K562 (cell line): Measurements from ENCODE around the gene RMI1. TPM values are rescaled to one million over a fixed set of nuclear protein-coding genes. Genes with fewer than 3 reads are reported as not detected.

ENCODE experiments used
- ATAC-seq: fragments of 200-7000 bp; cut with Tn5 transposase; 3 replicates; pipeline ENCODE4 v1.9.1; 2020; ENCODE audit warnings: moderate library complexity
- BruUV-seq: library from RNA; stranded (reverse); fragments of 400-500 nt; replicated peaks from 2 replicates; lab custom pipeline; 2021; lab: Mats Ljungman, UMichigan
- CTCF ChIA-PET: fragments of 300-600 bp; formaldehyde crosslinking; extraction: SDS; loops from one replicate; lab custom pipeline; 2021; ENCODE audit warnings: low intra/inter-chr PET ratio; lab: Yijun Ruan, JAX
- POLR2A ChIA-PET: fragments of 300-600, 350-650 bp; sonication (Branson Sonifier 250); formaldehyde crosslinking; extraction: SDS; loops from one replicate; lab custom pipeline; 2021; ENCODE audit warnings: antibody characterized with exemption, inconsistent platforms; lab: Yijun Ruan, JAX
- DNase-seq, 4 experiments: peaks; one replicate each; pipeline versions ENCODE4 v3.0.0 to v3.0.0-alpha.2; 2011 to 2018; ENCODE audit warnings: low spot score in 3 of 4, mixed read lengths in 3 of 4; ENCODE audit errors: extremely low read depth in 1 of 4
- FAIRE-seq: peaks from 2 replicates; lab custom pipeline; 2011; peaks lifted over from hg19 to GRCh38; lab: Jason Lieb, UNC
- H2AFZ ChIP-seq: 2 replicates; pipeline ENCODE4 v1.6.0; 2011; ENCODE audit warnings: low read depth, low read length, control low read depth, inconsistent platforms
- H3K27ac ChIP-seq: fragments of 200-600 bp; 3 replicates; pipeline ENCODE4 v1.8.0; 2011; ENCODE audit warnings: low read depth, mild to moderate bottlenecking, control low read depth, inconsistent platforms, low read length, moderate library complexity, mixed read lengths; ENCODE audit errors: extremely low read depth
- H3K27me3 ChIP-seq, 2 experiments: fragments of 300-600 bp in 1 of 2; 2 replicates in 1 of 2; 3 replicates in 1 of 2; pipeline versions ENCODE4 v1.6.0 to v1.8.0; 2011; ENCODE audit warnings: inconsistent platforms in 2 of 2, low read length in 2 of 2, mild to moderate bottlenecking in 1 of 2, mixed read lengths in 1 of 2, moderate library complexity in 1 of 2; ENCODE audit not compliant: control insufficient read depth in 2 of 2, insufficient read depth in 2 of 2
- H3K36me3 ChIP-seq: fragments of 300-600 bp; 3 replicates; pipeline ENCODE4 v1.8.0; 2011; ENCODE audit warnings: mild to moderate bottlenecking, low read length, inconsistent platforms; ENCODE audit not compliant: control insufficient read depth, insufficient read depth
- H3K4me1 ChIP-seq, 2 experiments: fragments of 200-600 bp in 1 of 2; replicated peaks in 1 of 2; 2 replicates in 1 of 2; 3 replicates in 1 of 2; pipeline versions ENCODE4 v1.5.1 to v1.8.0; 2011; ENCODE audit warnings: inconsistent platforms in 2 of 2, low read length in 2 of 2, mild to moderate bottlenecking in 1 of 2, mixed read lengths in 1 of 2, moderate library complexity in 1 of 2; ENCODE audit not compliant: control insufficient read depth in 2 of 2, insufficient read depth in 2 of 2
- H3K4me2 ChIP-seq: 2 replicates; pipeline ENCODE4 v1.6.1; 2011; ENCODE audit warnings: low read length, control low read depth, inconsistent platforms, mixed read lengths; ENCODE audit not compliant: insufficient read depth
- H3K4me3 ChIP-seq: fragments of 200-600 bp; sonication (generic), shearing (Covaris generic); 2 replicates; pipeline ENCODE4 v1.5.1; 2016; ENCODE audit warnings: control low read depth, inconsistent platforms
- H3K79me2 ChIP-seq: fragments of 200-600 bp; 3 replicates; pipeline ENCODE4 v1.8.0; 2011; ENCODE audit warnings: low read length, inconsistent platforms; ENCODE audit not compliant: control insufficient read depth, insufficient read depth
- H3K9ac ChIP-seq, 2 experiments: 2 replicates each; pipeline versions ENCODE4 v1.6.0 to v1.6.1; 2011; ENCODE audit warnings: low read depth in 2 of 2, low read length in 2 of 2, control low read depth in 1 of 2, inconsistent platforms in 1 of 2, mild to moderate bottlenecking in 1 of 2, mixed read lengths in 1 of 2; ENCODE audit not compliant: insufficient read depth in 1 of 2
- H3K9me1 ChIP-seq: one replicate; pipeline ENCODE4 v1.6.0; 2011; ENCODE audit warnings: inconsistent platforms, mild to moderate bottlenecking, low read length, moderate library complexity; ENCODE audit not compliant: control insufficient read depth, insufficient read depth
- H3K9me3 ChIP-seq: replicated peaks from 2 replicates; pipeline ENCODE4 v1.5.1; 2011; ENCODE audit warnings: low read depth, low read length, inconsistent platforms; ENCODE audit not compliant: control insufficient read depth, insufficient read depth
- H4K20me1 ChIP-seq: replicated peaks from 2 replicates; pipeline ENCODE4 v1.6.1; 2011; ENCODE audit warnings: low read length, inconsistent platforms, mixed read lengths; ENCODE audit not compliant: control insufficient read depth, insufficient read depth
- BRD4 ChIP-seq: fragments of 200-600 bp; sonication (generic); IDR thresholded peaks from 2 replicates; pipeline ENCODE4 v1.6.1; 2017; ENCODE audit warnings: inconsistent platforms
- KDM1A ChIP-seq, 2 experiments: fragments of 450-650 bp; IDR thresholded peaks; 2 replicates each; pipeline ENCODE4 v1.6.1; 2016; ENCODE audit warnings: mild to moderate bottlenecking in 2 of 2
- PTTG1 ChIP-seq: fragments of 450-650 bp; IDR thresholded peaks from 2 replicates; pipeline ENCODE4 v1.6.1; 2016; ENCODE audit warnings: low read depth, mild to moderate bottlenecking, missing genetic modification characterization, missing compliant biosample characterization
- RFX1 ChIP-seq: fragments of 450-650 bp; IDR thresholded peaks from 2 replicates; pipeline ENCODE4 v1.6.1; 2016; ENCODE audit warnings: mild to moderate bottlenecking, moderate library complexity
- TBP ChIP-seq: optimal IDR thresholded peaks from 2 replicates; pipeline ENCODE3; 2011; ENCODE audit warnings: low read depth, low read length, improper control_type of control experiment
- ZFP30 ChIP-seq: fragments of 250-450 bp; sonication (Bioruptor Pico); IDR thresholded peaks from 2 replicates; pipeline ENCODE4 v1.8.0; 2022; ENCODE audit warnings: moderate library complexity, mild to moderate bottlenecking, inconsistent platforms, borderline replicate concordance
- ZNF165 ChIP-seq: fragments of 250-450 bp; sonication (Bioruptor Pico); IDR thresholded peaks from 2 replicates; pipeline ENCODE4 v1.4.0; 2020; ENCODE audit warnings: borderline replicate concordance
- ZNF311 ChIP-seq: fragments of 250-450 bp; sonication (Bioruptor Pico); IDR thresholded peaks from 2 replicates; pipeline ENCODE4 v1.4.0; 2020; ENCODE audit warnings: mild to moderate bottlenecking, moderate library complexity
- ZNF431 ChIP-seq: sonication (generic); formaldehyde crosslinking; IDR thresholded peaks from 2 replicates; pipeline ENCODE4 v1.8.0; 2022; ENCODE audit warnings: mild to moderate bottlenecking, missing genetic modification reagents
- WGBS: fragments of 100-300 bp; shearing (Covaris generic); methylation state at CpG from one replicate; pipeline ENCODE4 v1.1.6; 2016; ENCODE audit warnings: low coverage, mixed read lengths; ENCODE audit not compliant: insufficient coverage; ENCODE audit errors: missing lambda C conversion rate; 5-methylcytosine and 5-hydroxymethylcytosine counted together
- in situ Hi-C: fragments of 300-500 bp; cut with MboI; formaldehyde crosslinking; loops from 4 replicates; pipeline ENCODE4 v1.15.0; 2018; ENCODE audit warnings: inconsistent platforms, mixed read lengths
- intact Hi-C: fragments of 100-400 bp; cut with micrococcal nuclease; formaldehyde crosslinking; loops from 2 replicates; pipeline ENCODE4 v1.14.2; 2022
- polyA plus RNA-seq, 8 experiments: library from polyadenylated mRNA; depleted of rRNA in 4 of 8; stranded (reverse) in 5 of 8; unstranded in 3 of 8; fragments of >200 nt; fragmentation: Nextera tagmentation in 2 of 8; fragmentation: Illumina TruSeq in 1 of 8; extraction: Ambion mirVana in 2 of 8; extraction: Trizol in 1 of 8; gene quantifications; 2 replicates each; pipeline versions ENCODE4 v1.2.1 to v1.2.3, GENCODE V29; 2011 to 2014; ENCODE audit warnings: inconsistent platforms in 1 of 8, missing spikeins in 1 of 8
- total RNA-seq, 7 experiments: library from RNA; depleted of rRNA in 6 of 7; stranded (reverse); fragments of >200 nt in 6 of 7; fragmentation: Illumina TruSeq in 2 of 7; extraction: Trizol in 2 of 7; gene quantifications; 2 replicates each; pipeline versions ENCODE4 v1.2.1 to v1.2.3, GENCODE V29; 2011 to 2021; ENCODE audit warnings: low replicate concordance in 1 of 7
- TF ChIP-seq, protein P1 (sequence below): fragments of 250-450 bp; sonication (Bioruptor Pico); IDR thresholded peaks from 2 replicates; pipeline ENCODE4 v1.6.1; 2021; ENCODE audit warnings: mild to moderate bottlenecking

Gene RMI1
- total and polyA plus RNA-seq, 9 of the 15 experiments (the other 6 are each of a cell fraction or from before 2014, with no cell fraction given): 3.0 to 17.4 (median 10.6) TPM

- TF ChIP-seq ZNF431 (CRISPR knock-in tag) (no peak), BRD4 (no peak), RFX1 (no peak), KDM1A (IDR thresholded peaks at IDR 0.05) (no peak)
Measured at GRCh38 chr9:84000186-84000585, 19.6 kb downstream of the RMI1 start (continued).

GRCh38 chr9:84001621-84002020 lies 21.0 kb downstream of the RMI1 start:
- no peak overlapping the region for H3K4me2 ChIP-seq
- FAIRE-seq (no peak), ATAC-seq (no peak), DNase-seq (no peak)
- CTCF ChIA-PET: no interaction called here
- H3K4me3 ChIP-seq: no peak overlapping the region
- H3K9ac ChIP-seq: no peak overlapping the region
- in situ Hi-C loops (no loop called here), intact Hi-C loops (no loop called here)
- TF ChIP-seq ZNF165 (no peak), ZFP30 (CRISPR knock-in tag) (no peak), TBP (no peak), ZNF311 (CRISPR knock-in tag) (no peak), PTTG1 (no peak)
- TF ChIP-seq, protein P1, sequence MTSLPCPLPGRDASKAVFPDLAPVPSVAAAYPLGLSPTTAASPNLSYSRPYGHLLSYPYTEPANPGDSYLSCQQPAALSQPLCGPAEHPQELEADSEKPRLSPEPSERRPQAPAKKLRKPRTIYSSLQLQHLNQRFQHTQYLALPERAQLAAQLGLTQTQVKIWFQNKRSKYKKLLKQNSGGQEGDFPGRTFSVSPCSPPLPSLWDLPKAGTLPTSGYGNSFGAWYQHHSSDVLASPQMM: no peak
- H3K9me1 ChIP-seq: no peaks in the 10 kb centered on the region
- no peaks in the 10 kb centered on the region for H3K27me3 ChIP-seq
- no peaks in the 10 kb centered on the region for H4K20me1 ChIP-seq
- H3K9me3 ChIP-seq: no peaks in the 10 kb centered on the region
- 64% methylated on average over 2 of the region's 2 CpGs for WGBS
- no peak overlapping the region for H3K27ac ChIP-seq
- no peak overlapping the region for H2AFZ ChIP-seq
- POLR2A ChIA-PET: no interaction called here
- no peaks in the 10 kb centered on the region; a peak in 1 of 5 replicates for H3K4me1 ChIP-seq
- BruUV-seq: no TSS peak
- no peaks in the 10 kb centered on the region for H3K79me2 ChIP-seq
- peaks cover 26% of the 10 kb centered on the region for H3K36me3 ChIP-seq
